SK-N-SH treated with all-trans-retinoic acid at 6 μM for 48 hours (cell line): ENCODE measurements around the gene SLC6A8.

Experiments
- RARB ChIP-seq: fragments of 250-450 bp; sonication (Bioruptor Pico); IDR thresholded peaks from 2 replicates; pipeline ENCODE4 v1.8.0; 2021; ENCODE audit warnings: mild to moderate bottlenecking, moderate library complexity
- TF ChIP-seq, protein P1 (sequence below): fragments of 250-450 bp; sonication (Bioruptor Pico); IDR thresholded peaks from 2 replicates; pipeline ENCODE4 v1.8.0; 2020; ENCODE audit warnings: mild to moderate bottlenecking, moderate library complexity, borderline replicate concordance

GRCh38 chrX:153688911-153689590 lies 1.3 kb downstream of the SLC6A8 start:
- TF ChIP-seq RARB (CRISPR knock-in tag) = no peak
- TF ChIP-seq, protein P1, sequence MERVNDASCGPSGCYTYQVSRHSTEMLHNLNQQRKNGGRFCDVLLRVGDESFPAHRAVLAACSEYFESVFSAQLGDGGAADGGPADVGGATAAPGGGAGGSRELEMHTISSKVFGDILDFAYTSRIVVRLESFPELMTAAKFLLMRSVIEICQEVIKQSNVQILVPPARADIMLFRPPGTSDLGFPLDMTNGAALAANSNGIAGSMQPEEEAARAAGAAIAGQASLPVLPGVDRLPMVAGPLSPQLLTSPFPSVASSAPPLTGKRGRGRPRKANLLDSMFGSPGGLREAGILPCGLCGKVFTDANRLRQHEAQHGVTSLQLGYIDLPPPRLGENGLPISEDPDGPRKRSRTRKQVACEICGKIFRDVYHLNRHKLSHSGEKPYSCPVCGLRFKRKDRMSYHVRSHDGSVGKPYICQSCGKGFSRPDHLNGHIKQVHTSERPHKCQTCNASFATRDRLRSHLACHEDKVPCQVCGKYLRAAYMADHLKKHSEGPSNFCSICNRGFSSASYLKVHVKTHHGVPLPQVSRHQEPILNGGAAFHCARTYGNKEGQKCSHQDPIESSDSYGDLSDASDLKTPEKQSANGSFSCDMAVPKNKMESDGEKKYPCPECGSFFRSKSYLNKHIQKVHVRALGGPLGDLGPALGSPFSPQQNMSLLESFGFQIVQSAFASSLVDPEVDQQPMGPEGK (CRISPR knock-in tag) = no peak
